Right lobe of liver (tissue), 4 donors: ENCODE data around the gene ZNF511.

Experiments
- CTCF ChIP-seq, 4 donors: fragments of 200-600 bp in 3 of 4; fragments of 450-650 bp in 1 of 4; IDR thresholded peaks; one replicate each; pipeline versions ENCODE4 v1.5.1 to v1.8.0; 2016 to 2022; ENCODE audit warnings: antibody characterized with exemption in 4 of 4, mild to moderate bottlenecking in 2 of 4
- POLR2A ChIP-seq: fragments of 450-650 bp; IDR thresholded peaks from one replicate; pipeline ENCODE4 v1.6.1; 2017; ENCODE audit warnings: antibody characterized with exemption, mild to moderate bottlenecking
- donor health status: DM: no; HTN: no; CAD: no.
- donor health status: DM: no; HTN: no; CAD: no.
- donor health status: DM: no; HTN: yes; CAD: no.

DNA sequence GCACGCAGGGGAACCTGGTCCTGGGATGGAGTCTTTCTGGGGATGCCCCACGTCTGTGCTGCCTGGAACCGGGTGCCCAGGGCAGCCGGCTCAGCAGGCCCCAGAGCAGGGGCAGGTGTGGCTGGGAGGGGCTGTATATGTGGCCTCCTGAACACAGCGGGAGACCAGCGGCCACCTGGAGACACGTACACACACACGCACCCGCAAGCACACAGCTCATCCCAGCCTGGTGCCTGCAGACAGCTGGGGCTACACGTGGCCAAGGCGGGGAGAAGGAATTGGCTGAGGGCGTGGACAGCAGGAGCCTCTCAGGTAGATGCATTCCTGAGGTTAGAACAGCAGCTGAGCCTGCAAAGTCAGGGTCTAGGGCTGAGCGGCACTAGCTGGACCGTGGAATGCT is 46.0 kb upstream of the ZNF511 start:
- no peak for TF ChIP-seq POLR2A
- TF ChIP-seq CTCF (IDR thresholded peaks at IDR 0.05): no peak
